Astrocyte (in vitro differentiated cells and primary cell): ENCODE measurements around the gene NEB. TPM values are rescaled to one million over a fixed set of nuclear protein-coding genes. Genes with fewer than 3 reads are reported as not detected.

ENCODE experiments used
- DNase-seq: peaks from one replicate; pipeline ENCODE4 v3.0.0-alpha.2; 2010; ENCODE audit warnings: low read depth
- FAIRE-seq: peaks from 2 replicates; lab custom pipeline; 2011; peaks lifted over from hg19 to GRCh38; lab: Jason Lieb, UNC
- H2AFZ ChIP-seq: 2 replicates; pipeline ENCODE4 v1.6.0; 2012; ENCODE audit warnings: low read depth, low read length, inconsistent platforms
- H3K27ac ChIP-seq: 2 replicates; pipeline ENCODE4 v1.5.1; 2011; ENCODE audit warnings: low read depth, low read length, inconsistent platforms
- H3K27me3 ChIP-seq: 2 replicates; pipeline ENCODE4 v1.6.0; 2011; ENCODE audit warnings: low read length, inconsistent platforms; ENCODE audit not compliant: insufficient read depth
- H3K36me3 ChIP-seq: 2 replicates; pipeline ENCODE4 v1.5.1; 2011; ENCODE audit warnings: low read length, inconsistent platforms; ENCODE audit not compliant: insufficient read depth
- H3K4me1 ChIP-seq: 2 replicates; pipeline ENCODE4 v1.5.1; 2011; ENCODE audit warnings: low read length, inconsistent platforms; ENCODE audit not compliant: insufficient read depth
- H3K4me2 ChIP-seq: 2 replicates; pipeline ENCODE4 v1.6.0; 2012; ENCODE audit warnings: low read length, inconsistent platforms
- H3K4me3 ChIP-seq: 2 replicates; pipeline ENCODE4 v1.5.1; 2011; ENCODE audit warnings: low read depth, mild to moderate bottlenecking, low read length, inconsistent platforms; ENCODE audit not compliant: insufficient read depth
- H3K79me2 ChIP-seq: 2 replicates; pipeline ENCODE4 v1.6.0; 2012; ENCODE audit warnings: mild to moderate bottlenecking, low read length, inconsistent platforms; ENCODE audit not compliant: insufficient read depth
- H3K9ac ChIP-seq: 2 replicates; pipeline ENCODE4 v1.6.0; 2012; ENCODE audit warnings: mild to moderate bottlenecking, low read length, inconsistent platforms
- H3K9me3 ChIP-seq: 2 replicates; pipeline ENCODE4 v1.5.1; 2012; ENCODE audit warnings: low read depth, mild to moderate bottlenecking, low read length, inconsistent platforms; ENCODE audit not compliant: insufficient read depth
- H4K20me1 ChIP-seq: 2 replicates; pipeline ENCODE4 v1.6.0; 2012; ENCODE audit warnings: low read length, inconsistent platforms; ENCODE audit not compliant: insufficient read depth
- H3K27ac Mint-ChIP-seq: one replicate; pipeline ENCODE4 v1.8.0; 2021; ENCODE audit warnings: mild to moderate bottlenecking, mixed read lengths; ENCODE audit not compliant: unreplicated experiment
- H3K27me3 Mint-ChIP-seq: one replicate; pipeline ENCODE4 v1.8.0; 2021; ENCODE audit warnings: low read depth, mixed read lengths; ENCODE audit not compliant: unreplicated experiment
- H3K36me3 Mint-ChIP-seq: one replicate; pipeline ENCODE4 v1.8.0; 2021; ENCODE audit warnings: low read depth, mixed read lengths; ENCODE audit not compliant: unreplicated experiment
- H3K4me1 Mint-ChIP-seq: one replicate; pipeline ENCODE4 v1.8.0; 2021; ENCODE audit warnings: low read depth, mixed read lengths; ENCODE audit not compliant: unreplicated experiment
- H3K4me3 Mint-ChIP-seq: one replicate; pipeline ENCODE4 v1.8.0; 2021; ENCODE audit warnings: mild to moderate bottlenecking, moderate library complexity, mixed read lengths; ENCODE audit not compliant: unreplicated experiment
- H3K9me3 Mint-ChIP-seq: one replicate; pipeline ENCODE4 v1.8.0; 2021; ENCODE audit warnings: mild to moderate bottlenecking, mixed read lengths; ENCODE audit not compliant: unreplicated experiment
- CTCF ChIP-seq: IDR thresholded peaks from 2 replicates; pipeline ENCODE4 v1.5.1; 2011; ENCODE audit warnings: low read depth, mild to moderate bottlenecking, inconsistent platforms, low read length, moderate library complexity; ENCODE audit not compliant: insufficient read depth
- EZH2 ChIP-seq: IDR thresholded peaks from 2 replicates; pipeline ENCODE4 v1.6.1; 2012; ENCODE audit warnings: mild to moderate bottlenecking, low read length, inconsistent platforms; ENCODE audit not compliant: insufficient read depth
- total RNA-seq: library from RNA; stranded (reverse); gene quantifications from 2 replicates; pipeline ENCODE4 v1.2.1, GENCODE V29; 2021

Gene NEB
- total RNA-seq, 1 donor from 2014 or later, result 0.82 TPM

- Histone ChIP-seq H3K79me2 (no peaks in the 10 kb centered on the region), H3K4me2 (no peak overlapping the region), H3K27ac (no peak overlapping the region), H3K9me3 (no peaks in the 10 kb centered on the region), H2AFZ (no peak overlapping the region), H3K4me1 (no peaks in the 10 kb centered on the region), H3K27me3 (no peaks in the 10 kb centered on the region), H3K4me3 (no peak overlapping the region), H3K36me3 (no peaks in the 10 kb centered on the region), H3K9ac (no peak overlapping the region), H4K20me1 (no peaks in the 10 kb centered on the region)
- H3K27ac Mint-ChIP-seq, result peak overlapping the region; percentile 4
- FAIRE-seq (no peak), DNase-seq (peak; percentile 64)
- H3K4me1 Mint-ChIP-seq, result peaks cover 8% of the 10 kb centered on the region
- TF ChIP-seq EZH2 (no peak), CTCF (no peak)
- no peak overlapping the region for H3K4me3 Mint-ChIP-seq
- no peaks in the 10 kb centered on the region for H3K9me3 Mint-ChIP-seq
- H3K27me3 Mint-ChIP-seq, result no peaks in the 10 kb centered on the region
- H3K36me3 Mint-ChIP-seq, result no peaks in the 10 kb centered on the region
Measured at GRCh38 chr2:151730262-151730975, 3.9 kb downstream of the NEB start.

DNA sequence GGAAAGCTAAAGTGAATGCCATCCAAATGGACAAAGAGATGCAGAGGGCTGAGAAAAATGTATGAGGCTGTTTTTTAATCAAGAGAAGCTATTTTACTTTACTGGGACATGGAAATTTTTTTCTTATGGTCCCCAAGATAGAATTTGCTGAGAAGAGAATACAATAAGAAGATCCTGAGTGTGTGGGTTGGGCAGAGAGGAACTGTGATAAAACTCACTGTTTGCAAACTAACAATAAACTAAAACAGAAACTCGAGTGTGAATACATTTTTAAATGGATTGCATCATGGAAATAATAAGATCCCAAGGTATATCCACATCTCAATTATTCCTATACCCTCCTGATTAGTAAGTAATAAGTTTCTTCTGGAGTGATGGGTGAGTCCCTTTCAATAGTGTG, 4.4 kb downstream of the NEB start:
- TF ChIP-seq EZH2 (no peak), CTCF (no peak)
- Mint-ChIP-seq H3K27me3 (no peaks in the 10 kb centered on the region), H3K4me3 (no peak overlapping the region), H3K36me3 (no peaks in the 10 kb centered on the region), H3K4me1 (peaks cover 8% of the 10 kb centered on the region), H3K9me3 (no peaks in the 10 kb centered on the region), H3K27ac (peak overlapping the region; percentile 4)
- no peaks in the 10 kb centered on the region for H3K9me3 ChIP-seq
- no peaks in the 10 kb centered on the region for H3K4me1 ChIP-seq
- H4K20me1 ChIP-seq, result no peaks in the 10 kb centered on the region
- H3K79me2 ChIP-seq, result no peaks in the 10 kb centered on the region
- H3K36me3 ChIP-seq, result no peaks in the 10 kb centered on the region
- no peak overlapping the region for H3K27ac ChIP-seq
- H3K9ac ChIP-seq, result no peak overlapping the region
- H3K27me3 ChIP-seq, result no peaks in the 10 kb centered on the region
- H3K4me3 ChIP-seq, result no peak overlapping the region
- DNase-seq (no peak), FAIRE-seq (no peak)
- H2AFZ ChIP-seq, result no peak overlapping the region
- no peak overlapping the region for H3K4me2 ChIP-seq

DNA sequence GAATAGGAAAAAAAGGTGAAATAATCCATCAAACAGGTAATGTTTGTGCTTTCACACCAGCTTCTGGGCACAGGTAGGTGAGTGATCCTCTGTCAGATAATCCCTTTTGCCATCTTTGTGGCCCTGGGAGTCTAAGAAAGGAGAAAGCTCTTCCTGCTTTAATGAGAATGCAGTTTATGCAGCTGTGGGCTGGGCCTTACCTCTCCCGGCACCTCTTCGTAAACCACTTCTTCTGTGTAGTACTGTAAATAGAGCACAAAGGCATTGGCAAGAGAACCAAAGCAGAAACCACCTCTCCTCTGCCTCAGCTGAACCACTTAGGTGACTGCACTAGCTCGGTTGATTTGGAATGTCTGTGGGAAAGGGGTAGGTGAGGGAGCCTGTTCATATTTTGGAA, 4.9 kb downstream of the NEB start:
- Mint-ChIP-seq H3K27ac (no peak overlapping the region), H3K27me3 (no peaks in the 10 kb centered on the region), H3K9me3 (no peaks in the 10 kb centered on the region), H3K4me3 (no peak overlapping the region), H3K4me1 (peaks cover 8% of the 10 kb centered on the region), H3K36me3 (no peaks in the 10 kb centered on the region)
- Histone ChIP-seq H3K4me3 (no peak overlapping the region), H3K9ac (no peak overlapping the region), H3K4me1 (no peaks in the 10 kb centered on the region), H4K20me1 (no peaks in the 10 kb centered on the region), H2AFZ (no peak overlapping the region), H3K4me2 (no peak overlapping the region), H3K27ac (no peak overlapping the region), H3K27me3 (no peaks in the 10 kb centered on the region), H3K36me3 (no peaks in the 10 kb centered on the region), H3K79me2 (no peaks in the 10 kb centered on the region), H3K9me3 (no peaks in the 10 kb centered on the region)
- TF ChIP-seq CTCF, result no peak
- no peak for TF ChIP-seq EZH2
- DNase-seq (no peak), FAIRE-seq (no peak)
